ENCODE data around the gene TRIM33. TPM values are rescaled to one million over a fixed set of nuclear protein-coding genes. Genes with fewer than 3 reads are reported as not detected.

Gene TRIM33
- polyA plus RNA-seq, 2 of the 4 experiments (the other 2 are of a cell fraction): 8.7 to 14.9 TPM

DNA sequence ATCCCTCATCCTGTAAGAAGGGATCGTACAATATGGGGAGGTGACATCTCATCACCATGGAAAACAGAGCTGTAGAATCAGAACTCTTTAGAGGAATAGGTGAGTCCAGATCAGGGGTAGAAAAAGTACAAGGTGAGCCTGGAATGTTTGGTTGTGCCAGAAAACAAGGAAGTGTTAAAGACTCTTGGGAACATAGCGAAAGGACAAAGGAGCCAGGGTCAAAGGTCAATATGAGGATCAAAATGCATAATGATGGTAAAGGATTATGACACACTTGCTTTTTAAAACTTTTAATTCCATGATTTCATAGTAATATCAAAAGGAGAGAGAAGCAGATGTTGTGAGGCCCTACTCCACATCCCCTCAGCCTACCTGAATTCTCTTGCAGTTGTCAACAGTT is 19.2 kb upstream of the TRIM33 start:
- WGBS (ENCODE audit: missing lambda C conversion rate): 91% methylated on average over 2 of the region's 2 CpGs
- no peak overlapping the region for H3K4me2 ChIP-seq
- H3K4me1 ChIP-seq: no peaks in the 10 kb centered on the region
- no peaks in the 10 kb centered on the region for H3K9me3 ChIP-seq
- CTCF ChIA-PET: no interaction called here
- no peak overlapping the region for H3K27ac ChIP-seq
- TF ChIP-seq JUN (IDR thresholded peaks at IDR 0.05) (no peak), EHF (CRISPR knock-in tag; IDR thresholded peaks at IDR 0.05) (no peak), RFX5 (IDR thresholded peaks at IDR 0.05) (no peak), ZC3H11A (IDR thresholded peaks at IDR 0.05) (no peak), RAD21 (conservative IDR thresholded peaks at IDR 0.05 in 1 of 2, IDR thresholded peaks at IDR 0.05 in 1 of 2) (no peak), MYC (IDR thresholded peaks at IDR 0.05; ENCODE audit: borderline replicate concordance, low read length) (no peak), RNF2 (IDR thresholded peaks at IDR 0.05; ENCODE audit: borderline replicate concordance, low read depth) (no peak), EP300 (IDR thresholded peaks at IDR 0.05) (no peak), CHD4 (IDR thresholded peaks at IDR 0.05; ENCODE audit: borderline replicate concordance) (no peak), POLR2A (IDR thresholded peaks at IDR 0.05; ENCODE audit: low read length) (no peak), HOXB13 (CRISPR knock-in tag; IDR thresholded peaks at IDR 0.05; ENCODE audit: low read depth) (no peak), GATA3 (IDR thresholded peaks at IDR 0.05; ENCODE audit: borderline replicate concordance) (no peak), MAZ (IDR thresholded peaks at IDR 0.05; ENCODE audit: borderline replicate concordance, low read depth, low read length) (no peak)
- TF ChIP-seq, protein P1, sequence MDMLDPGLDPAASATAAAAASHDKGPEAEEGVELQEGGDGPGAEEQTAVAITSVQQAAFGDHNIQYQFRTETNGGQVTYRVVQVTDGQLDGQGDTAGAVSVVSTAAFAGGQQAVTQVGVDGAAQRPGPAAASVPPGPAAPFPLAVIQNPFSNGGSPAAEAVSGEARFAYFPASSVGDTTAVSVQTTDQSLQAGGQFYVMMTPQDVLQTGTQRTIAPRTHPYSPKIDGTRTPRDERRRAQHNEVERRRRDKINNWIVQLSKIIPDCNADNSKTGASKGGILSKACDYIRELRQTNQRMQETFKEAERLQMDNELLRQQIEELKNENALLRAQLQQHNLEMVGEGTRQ (IDR thresholded peaks at IDR 0.05): no peak
- TF ChIP-seq, protein P2, sequence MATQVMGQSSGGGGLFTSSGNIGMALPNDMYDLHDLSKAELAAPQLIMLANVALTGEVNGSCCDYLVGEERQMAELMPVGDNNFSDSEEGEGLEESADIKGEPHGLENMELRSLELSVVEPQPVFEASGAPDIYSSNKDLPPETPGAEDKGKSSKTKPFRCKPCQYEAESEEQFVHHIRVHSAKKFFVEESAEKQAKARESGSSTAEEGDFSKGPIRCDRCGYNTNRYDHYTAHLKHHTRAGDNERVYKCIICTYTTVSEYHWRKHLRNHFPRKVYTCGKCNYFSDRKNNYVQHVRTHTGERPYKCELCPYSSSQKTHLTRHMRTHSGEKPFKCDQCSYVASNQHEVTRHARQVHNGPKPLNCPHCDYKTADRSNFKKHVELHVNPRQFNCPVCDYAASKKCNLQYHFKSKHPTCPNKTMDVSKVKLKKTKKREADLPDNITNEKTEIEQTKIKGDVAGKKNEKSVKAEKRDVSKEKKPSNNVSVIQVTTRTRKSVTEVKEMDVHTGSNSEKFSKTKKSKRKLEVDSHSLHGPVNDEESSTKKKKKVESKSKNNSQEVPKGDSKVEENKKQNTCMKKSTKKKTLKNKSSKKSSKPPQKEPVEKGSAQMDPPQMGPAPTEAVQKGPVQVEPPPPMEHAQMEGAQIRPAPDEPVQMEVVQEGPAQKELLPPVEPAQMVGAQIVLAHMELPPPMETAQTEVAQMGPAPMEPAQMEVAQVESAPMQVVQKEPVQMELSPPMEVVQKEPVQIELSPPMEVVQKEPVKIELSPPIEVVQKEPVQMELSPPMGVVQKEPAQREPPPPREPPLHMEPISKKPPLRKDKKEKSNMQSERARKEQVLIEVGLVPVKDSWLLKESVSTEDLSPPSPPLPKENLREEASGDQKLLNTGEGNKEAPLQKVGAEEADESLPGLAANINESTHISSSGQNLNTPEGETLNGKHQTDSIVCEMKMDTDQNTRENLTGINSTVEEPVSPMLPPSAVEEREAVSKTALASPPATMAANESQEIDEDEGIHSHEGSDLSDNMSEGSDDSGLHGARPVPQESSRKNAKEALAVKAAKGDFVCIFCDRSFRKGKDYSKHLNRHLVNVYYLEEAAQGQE (IDR thresholded peaks at IDR 0.05): no peak
- TF ChIP-seq, protein P3, sequence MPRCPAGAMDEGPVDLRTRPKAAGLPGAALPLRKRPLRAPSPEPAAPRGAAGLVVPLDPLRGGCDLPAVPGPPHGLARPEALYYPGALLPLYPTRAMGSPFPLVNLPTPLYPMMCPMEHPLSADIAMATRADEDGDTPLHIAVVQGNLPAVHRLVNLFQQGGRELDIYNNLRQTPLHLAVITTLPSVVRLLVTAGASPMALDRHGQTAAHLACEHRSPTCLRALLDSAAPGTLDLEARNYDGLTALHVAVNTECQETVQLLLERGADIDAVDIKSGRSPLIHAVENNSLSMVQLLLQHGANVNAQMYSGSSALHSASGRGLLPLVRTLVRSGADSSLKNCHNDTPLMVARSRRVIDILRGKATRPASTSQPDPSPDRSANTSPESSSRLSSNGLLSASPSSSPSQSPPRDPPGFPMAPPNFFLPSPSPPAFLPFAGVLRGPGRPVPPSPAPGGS (IDR thresholded peaks at IDR 0.05): no peak
- ATAC-seq (no peak), FAIRE-seq (no peak), DNase-seq (ENCODE audit: low read depth in 1 of 2, low spot score in 1 of 2) (no peak)
- H3K4me3 ChIP-seq: no peak overlapping the region
- POLR2A ChIA-PET: no interaction called here

DNA sequence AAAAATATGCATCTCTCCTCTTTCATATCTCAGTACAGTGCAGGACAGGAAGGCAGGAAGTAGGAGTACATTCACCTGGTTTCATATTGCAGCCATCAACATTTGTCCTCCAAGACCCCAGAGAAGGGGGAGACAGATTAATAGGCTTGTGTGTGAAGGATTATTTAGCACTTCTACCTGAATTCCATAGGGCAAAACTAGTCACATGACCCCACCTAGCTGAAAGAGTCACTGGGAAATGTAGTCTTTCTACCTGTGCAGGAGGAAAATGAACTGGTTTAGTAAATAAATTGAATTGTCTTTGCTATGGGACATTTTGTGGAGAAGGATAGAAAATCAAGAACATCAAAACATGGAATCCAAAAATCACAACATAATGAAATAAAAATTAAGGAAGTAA is 13.9 kb upstream of the TRIM33 start:
- TF ChIP-seq EP300 (IDR thresholded peaks at IDR 0.05): no peak
- TF ChIP-seq, protein P1 (IDR thresholded peaks at IDR 0.05): peak; percentile 32; the same call in 1 of the 2 replicates
- no peaks in the 10 kb centered on the region for H3K4me1 ChIP-seq
- DNase-seq (ENCODE audit: low read depth in 1 of 2, low spot score in 1 of 2) (no peak), ATAC-seq (no peak), FAIRE-seq (no peak)
- no peaks in the 10 kb centered on the region for H3K9me3 ChIP-seq
- CTCF ChIA-PET: no interaction called here
- POLR2A ChIA-PET: no interaction called here
- no peak overlapping the region for H3K4me2 ChIP-seq
- no peak overlapping the region for H3K4me3 ChIP-seq
- no peak overlapping the region for H3K27ac ChIP-seq

DNA sequence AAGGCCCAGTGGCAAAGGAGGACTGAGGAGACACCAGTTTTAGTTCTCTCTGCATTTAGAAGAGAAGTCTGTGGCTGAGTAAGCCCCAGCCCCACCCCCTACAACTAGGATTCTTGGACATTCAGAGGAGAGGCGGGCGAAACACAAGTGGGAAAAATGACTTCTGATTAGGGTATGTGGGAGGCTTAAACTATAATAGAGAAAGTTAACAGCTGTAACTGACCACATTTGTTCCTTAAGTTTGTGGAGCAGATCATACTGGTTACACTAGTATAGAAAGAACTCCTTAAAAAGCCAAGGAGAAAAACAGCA is 11.2 kb upstream of the TRIM33 start:
- CTCF ChIA-PET: no interaction called here

More for the DNA sequence above, 11.2 kb upstream of the TRIM33 start:
- DNase-seq (ENCODE audit: low read depth in 1 of 2, low spot score in 1 of 2) (no peak), FAIRE-seq (no peak), ATAC-seq (no peak)
- Histone ChIP-seq H3K27ac (no peak overlapping the region), H3K4me1 (no peaks in the 10 kb centered on the region), H3K4me3 (no peak overlapping the region), H3K4me2 (no peak overlapping the region), H3K9me3 (no peaks in the 10 kb centered on the region)
- TF ChIP-seq RARB (CRISPR knock-in tag; IDR thresholded peaks at IDR 0.05) (no peak), HDAC2 (IDR thresholded peaks at IDR 0.05) (no peak), CHD2 (IDR thresholded peaks at IDR 0.05; ENCODE audit: low read length, partially characterized antibody) (no peak), GATA3 (IDR thresholded peaks at IDR 0.05; ENCODE audit: borderline replicate concordance) (no peak), KDM1A (IDR thresholded peaks at IDR 0.05; ENCODE audit: low read depth) (no peak), EHF (CRISPR knock-in tag; IDR thresholded peaks at IDR 0.05) (no peak)
- POLR2A ChIA-PET: no interaction called here
- WGBS (ENCODE audit: missing lambda C conversion rate): 86% methylated on average over 2 of the region's 2 CpGs
